Body of pancreas (tissue), 4 donors: ENCODE results near the gene USP46. TPM values are rescaled to one million over a fixed set of nuclear protein-coding genes. Genes with fewer than 3 reads are reported as not detected.

ENCODE experiments used
- ATAC-seq: fragments of 150-250 bp; one replicate; pipeline ENCODE4 v1.9.1; 2016
- DNase-seq, 4 donors: peaks; one replicate each; pipeline ENCODE4 v3.0.0-alpha.2; 2019
- H3K27ac ChIP-seq, 4 donors: fragments of 200-600 bp; sonication (generic); 1 replicate in 3 of 4; 2 replicates in 1 of 4; pipeline versions ENCODE4 v1.5.1 to v1.6.1; 2016 to 2019; ENCODE audit warnings: mild to moderate bottlenecking in 1 of 4, mixed read lengths in 1 of 4, moderate library complexity in 1 of 4
- H3K27me3 ChIP-seq, 2 donors: fragments of 200-600 bp; sonication (generic); one replicate each; pipeline ENCODE4 v1.6.0; 2016; ENCODE audit warnings: mild to moderate bottlenecking in 1 of 2
- H3K36me3 ChIP-seq, 2 donors: fragments of 200-600 bp; sonication (generic); replicated peaks in 1 of 2; 2 replicates each; pipeline ENCODE4 v1.5.1; 2016; ENCODE audit warnings: low read depth in 2 of 2; ENCODE audit not compliant: insufficient read depth in 1 of 2
- H3K4me1 ChIP-seq: fragments of 200-600 bp; sonication (generic); one replicate; pipeline ENCODE4 v1.6.0; 2016
- H3K4me3 ChIP-seq, 2 donors: fragments of 200-600 bp; sonication (generic); 1 replicate in 1 of 2; 2 replicates in 1 of 2; pipeline ENCODE4 v1.5.1; 2016 to 2019
- H3K9me3 ChIP-seq, 3 donors: fragments of 200-600 bp; sonication (generic); 1 replicate in 2 of 3; 2 replicates in 1 of 3; pipeline ENCODE4 v1.5.1; 2016
- CTCF ChIP-seq, 7 experiments: fragments of 450-650 bp in 4 of 7; fragments of 200-600 bp in 3 of 7; sonication (generic) in 3 of 7; IDR thresholded peaks; one replicate each; pipeline ENCODE4 v1.5.1; 2016 to 2019; ENCODE audit warnings: antibody characterized with exemption in 7 of 7
- POLR2A ChIP-seq, 3 donors: fragments of 450-650 bp; IDR thresholded peaks; one replicate each; pipeline ENCODE4 v1.6.1; 2016; ENCODE audit warnings: antibody characterized with exemption in 3 of 3, mild to moderate bottlenecking in 2 of 3
- WGBS, 2 donors: methylation state at CpG; one replicate each; pipeline ENCODE4 v1.1.5; 2017; 5-methylcytosine and 5-hydroxymethylcytosine counted together
- intact Hi-C: fragments of 100-400 bp; cut with DNase I; formaldehyde crosslinking; loops from one replicate; pipeline ENCODE4 v1.15.1; 2023
- total RNA-seq, 2 donors: library from RNA; depleted of rRNA; stranded (reverse); fragments of >200 nt; gene quantifications; one replicate each; pipeline ENCODE4 v1.1.0, GENCODE V29; 2016

USP46 gene, protein sequence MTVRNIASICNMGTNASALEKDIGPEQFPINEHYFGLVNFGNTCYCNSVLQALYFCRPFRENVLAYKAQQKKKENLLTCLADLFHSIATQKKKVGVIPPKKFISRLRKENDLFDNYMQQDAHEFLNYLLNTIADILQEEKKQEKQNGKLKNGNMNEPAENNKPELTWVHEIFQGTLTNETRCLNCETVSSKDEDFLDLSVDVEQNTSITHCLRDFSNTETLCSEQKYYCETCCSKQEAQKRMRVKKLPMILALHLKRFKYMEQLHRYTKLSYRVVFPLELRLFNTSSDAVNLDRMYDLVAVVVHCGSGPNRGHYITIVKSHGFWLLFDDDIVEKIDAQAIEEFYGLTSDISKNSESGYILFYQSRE
- 1 to 10 TPM; 6.7 to 6.9 TPM for total RNA-seq

DNA sequence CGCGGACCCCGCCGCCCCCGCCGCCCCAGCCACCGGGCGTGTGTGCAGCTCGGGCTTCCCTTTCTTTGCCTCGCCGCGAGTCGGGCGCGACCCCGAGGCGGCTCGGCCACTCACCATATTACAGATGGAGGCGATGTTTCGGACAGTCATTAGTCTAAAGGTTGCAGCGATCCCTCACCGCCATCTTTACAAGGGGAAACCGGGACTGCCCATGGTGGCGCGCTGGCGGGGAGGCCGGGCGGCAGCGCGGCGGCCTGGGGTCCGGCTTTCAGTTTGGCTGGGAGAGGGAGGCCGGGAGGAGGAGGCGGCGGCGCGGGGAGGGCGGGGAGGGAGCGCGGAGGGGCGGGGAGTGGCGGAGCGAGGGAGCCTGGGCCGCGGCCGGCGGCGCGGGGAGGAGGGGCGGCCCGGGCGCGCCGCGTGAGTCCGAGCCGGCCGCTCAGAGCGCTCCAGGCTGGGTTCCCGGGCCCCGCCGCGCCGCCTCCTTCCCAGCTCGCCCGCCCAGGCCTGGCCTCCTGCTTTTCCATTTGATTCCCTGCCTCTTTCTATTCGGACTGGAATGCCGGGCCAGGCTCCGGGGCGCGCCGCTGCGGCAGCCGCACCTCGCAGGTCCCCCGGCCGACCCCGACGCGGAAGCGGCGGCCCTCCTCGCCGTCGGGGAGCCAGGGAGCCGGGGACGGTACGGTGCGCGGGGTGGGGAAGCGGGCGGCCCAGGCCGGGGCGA, at the start of gene USP46:
USP46 (minus strand) TSS at position 301 of the 721 bp plus-strand sequence; CDS start at position 150, 151 bp downstream.
- Histone ChIP-seq H3K36me3 (no peaks in the 10 kb centered on the region), H3K9me3 (no peaks in the 10 kb centered on the region), H3K4me3 (peak within 1 kb of the TSS; percentile 61 to 80), H3K27ac (peak within 1 kb of the TSS; percentile 87 to 97 (median 94)), H3K4me1 (peaks cover 41% of the 10 kb centered on the region), H3K27me3 (no peaks in the 10 kb centered on the region)
- intact Hi-C loops: no loop called here
- ATAC-seq: peak; percentile 97
- WGBS, 2 donors: 0% methylated on average over 36 to 67 of the region's 94 CpGs
- TF ChIP-seq POLR2A (IDR thresholded peaks at IDR 0.05) (peak; percentile 65 to 77 (median 65)), CTCF (IDR thresholded peaks at IDR 0.05) (no peak)
- DNase-seq: peak; percentile 78 to 83 (median 79)

- no peak for ATAC-seq
- Histone ChIP-seq H3K36me3 (no peaks in the 10 kb centered on the region), H3K4me3 (no peak overlapping the region), H3K4me1 (no peaks in the 10 kb centered on the region), H3K27me3 (no peaks in the 10 kb centered on the region), H3K9me3 (no peaks in the 10 kb centered on the region), H3K27ac (no peak overlapping the region)
- intact Hi-C loops: no loop called here
- TF ChIP-seq POLR2A (IDR thresholded peaks at IDR 0.05): no peak
- TF ChIP-seq CTCF (IDR thresholded peaks at IDR 0.05): no peak
- DNase-seq: no peak
- WGBS, 2 donors: 54 to 57% methylated on average over 3 of the region's 3 CpGs
Measured at GRCh38 chr4:52704661-52705060, 45.6 kb upstream of the USP46 start.

DNA sequence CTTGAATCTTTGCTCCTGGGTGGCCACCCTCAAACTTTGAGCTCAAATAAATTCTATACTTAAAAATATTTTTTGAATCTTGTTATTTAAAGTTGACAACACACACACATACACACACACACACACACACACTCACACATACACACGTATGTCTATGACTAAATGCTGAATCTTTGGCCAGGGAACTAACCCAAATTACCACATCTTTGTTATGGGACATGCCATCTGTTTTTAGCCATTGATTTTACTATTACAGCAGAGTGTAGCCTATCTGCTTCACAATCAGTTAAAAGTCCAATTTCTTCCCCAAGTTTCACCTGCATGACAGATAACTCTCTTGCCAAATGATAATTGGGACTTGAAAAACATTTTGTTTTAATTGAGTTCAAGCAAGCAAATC, 45.0 kb upstream of the USP46 start:
- Histone ChIP-seq H3K27me3 (no peaks in the 10 kb centered on the region), H3K4me1 (no peaks in the 10 kb centered on the region), H3K36me3 (no peaks in the 10 kb centered on the region), H3K27ac (no peak overlapping the region), H3K4me3 (no peak overlapping the region), H3K9me3 (no peaks in the 10 kb centered on the region)
- TF ChIP-seq POLR2A (IDR thresholded peaks at IDR 0.05) (no peak), CTCF (IDR thresholded peaks at IDR 0.05) (no peak)
- intact Hi-C loops: no loop called here
- no peak for ATAC-seq
- 23 to 48% methylated on average over 1 of the region's 1 CpG for WGBS, 2 donors
- DNase-seq: no peak

GRCh38 chr4:52701207-52701606, 42.1 kb upstream of the USP46 start:
- Histone ChIP-seq H3K27me3 (no peaks in the 10 kb centered on the region), H3K4me3 (no peak overlapping the region), H3K9me3 (no peaks in the 10 kb centered on the region), H3K36me3 (no peaks in the 10 kb centered on the region), H3K4me1 (no peaks in the 10 kb centered on the region), H3K27ac (no peak overlapping the region)
- DNase-seq: no peak
- intact Hi-C loops: no loop called here
- 87 to 90% methylated on average over 3 of the region's 3 CpGs for WGBS, 2 donors
- no peak for ATAC-seq
- TF ChIP-seq POLR2A (IDR thresholded peaks at IDR 0.05) (no peak), CTCF (IDR thresholded peaks at IDR 0.05) (no peak)
